Fibroblast of skin of left biceps (primary cell): ENCODE measurements around the gene MLX.
"Not testable (repeated sequence)": the region's sequence is repeated elsewhere in the genome, so short reads cannot be mapped to it uniquely, and the experiment has no call there.

ENCODE experiments used
- DNase-seq, 2 experiments: peaks; one replicate each; pipeline ENCODE4 v3.0.0-alpha.2; 2013; ENCODE audit warnings: low read depth in 2 of 2

Gene MLX

GRCh38 chr17:42578282-42578869, 11.5 kb downstream of the MLX start:
- DNase-seq: peak; percentile 15 to 26

GRCh38 chr17:42579794-42580551, 13.1 kb downstream of the MLX start:
- no peak for DNase-seq

DNA sequence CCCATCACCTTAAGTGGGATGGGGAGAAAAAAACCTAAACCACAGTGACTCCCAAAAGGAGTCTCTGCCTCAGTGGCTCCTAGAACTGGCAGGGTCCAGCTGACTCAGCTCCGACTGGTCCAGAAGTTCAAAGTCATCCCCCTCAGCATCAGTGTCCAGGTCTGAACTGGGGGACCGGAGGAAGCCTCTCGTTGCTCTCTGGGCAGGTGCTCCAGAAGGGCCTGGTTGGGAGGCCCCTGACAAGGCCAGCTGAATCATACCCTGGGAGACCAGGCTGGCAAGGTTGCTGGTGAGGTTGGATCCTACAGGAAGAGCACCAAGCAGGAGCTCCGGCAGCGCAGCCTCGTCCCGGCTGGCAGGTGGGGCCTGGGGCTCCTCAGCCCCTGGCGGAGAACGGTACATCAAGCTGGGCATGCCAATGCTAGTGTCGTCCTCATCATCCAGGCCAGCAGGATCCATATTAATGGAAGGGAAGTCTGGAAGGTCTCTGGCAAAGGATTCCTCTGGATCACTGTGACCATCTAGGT, 14.9 kb downstream of the MLX start:
- no peak for DNase-seq

DNA sequence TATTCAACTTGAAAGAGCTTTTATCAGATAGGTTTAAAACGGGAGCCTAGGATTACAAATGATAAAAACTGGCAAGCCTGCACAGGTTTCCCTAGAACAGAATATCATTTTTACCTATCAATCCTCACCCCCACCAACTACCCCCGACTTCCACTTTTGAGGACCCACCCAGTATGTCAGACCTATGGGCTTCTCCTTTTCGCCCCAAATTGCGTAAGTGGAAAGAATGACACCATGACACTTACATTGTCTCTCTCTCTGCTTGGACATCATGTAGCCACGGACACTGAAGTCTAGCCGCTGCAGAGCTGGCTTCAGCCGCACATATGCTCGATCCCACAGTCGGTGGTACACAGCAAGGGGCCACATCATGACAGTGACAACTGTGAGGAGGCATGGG, 18.0 kb downstream of the MLX start:
- DNase-seq: no peak

DNA sequence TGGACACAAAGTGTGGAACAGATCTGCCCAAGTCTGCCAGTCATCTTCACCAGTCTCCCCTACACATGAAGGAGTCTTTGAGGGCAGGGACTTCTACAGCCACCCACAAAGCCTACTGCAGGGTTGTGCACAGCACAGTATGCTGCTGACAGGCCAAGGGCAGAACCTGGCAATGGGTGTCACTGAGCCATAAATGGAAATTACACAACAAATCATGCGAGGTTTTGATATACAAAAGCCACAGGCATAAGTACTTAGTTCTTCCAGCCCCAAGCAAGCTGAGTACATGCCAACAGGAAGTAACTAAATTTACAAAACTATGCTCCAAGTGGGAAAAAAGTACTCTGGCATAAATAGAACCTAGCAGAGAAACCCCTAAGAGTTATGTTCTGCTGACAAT, 18.5 kb downstream of the MLX start:
- DNase-seq: no peak

GRCh38 chr17:42586514-42587230, 19.8 kb downstream of the MLX start:
- no peak for DNase-seq

DNA sequence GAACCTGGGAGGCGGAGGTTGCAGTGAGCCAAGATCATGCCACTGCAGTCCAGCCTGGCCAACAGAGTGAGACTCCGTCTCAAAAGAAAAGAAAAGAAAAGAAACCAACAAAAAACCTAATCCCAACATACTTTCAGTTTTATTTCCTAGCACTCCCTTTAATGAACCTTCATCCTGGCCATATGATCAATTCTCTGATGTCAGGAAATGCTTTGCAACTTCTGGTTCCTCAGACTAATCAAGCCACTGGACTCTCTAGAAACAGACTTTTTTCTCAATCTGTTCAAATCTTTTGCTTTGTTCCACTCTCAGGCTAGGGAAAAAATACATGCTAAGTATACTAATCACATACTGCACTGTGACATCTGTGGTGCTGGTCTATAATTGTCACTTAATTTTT, 24.0 kb downstream of the MLX start:
- no peak for DNase-seq

DNA sequence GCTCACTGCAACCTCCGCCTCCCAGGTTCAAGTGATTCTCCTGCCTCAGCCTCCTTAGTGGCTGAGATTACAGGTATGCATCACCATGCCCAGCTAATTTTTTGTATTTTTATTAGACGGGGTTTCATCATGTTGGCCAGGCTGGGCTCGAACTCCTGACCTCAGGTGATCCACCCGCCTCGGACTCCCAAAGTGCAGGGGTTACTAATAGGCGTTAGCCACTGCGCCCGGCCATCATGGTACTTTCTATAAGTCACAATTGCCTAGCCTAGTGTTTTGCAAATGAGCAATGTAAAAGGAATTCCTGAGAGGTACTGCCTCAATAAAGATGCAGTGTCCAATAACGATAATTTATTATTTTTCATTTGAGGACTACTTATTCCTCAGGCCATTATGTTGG, 24.5 kb downstream of the MLX start:
- DNase-seq: no peak

DNA sequence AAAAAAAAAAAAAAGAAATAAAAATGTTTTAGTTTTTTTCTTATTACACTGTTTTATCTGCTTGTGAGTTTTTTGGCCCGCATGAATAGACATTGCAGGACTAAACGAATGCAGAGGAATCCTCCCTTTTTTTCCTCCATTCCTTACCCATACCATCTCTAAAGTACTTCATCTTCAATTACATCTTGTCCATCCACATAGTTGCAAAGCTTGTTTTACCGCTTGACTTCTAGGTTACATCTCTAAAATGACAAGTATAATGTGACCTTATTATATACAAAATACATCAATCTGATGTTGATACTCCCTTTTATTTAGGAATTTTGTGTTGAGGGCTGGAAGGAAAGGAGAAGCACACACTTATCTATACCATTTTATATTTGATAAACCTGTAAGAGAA, 29.5 kb downstream of the MLX start:
- DNase-seq: no peak

DNA sequence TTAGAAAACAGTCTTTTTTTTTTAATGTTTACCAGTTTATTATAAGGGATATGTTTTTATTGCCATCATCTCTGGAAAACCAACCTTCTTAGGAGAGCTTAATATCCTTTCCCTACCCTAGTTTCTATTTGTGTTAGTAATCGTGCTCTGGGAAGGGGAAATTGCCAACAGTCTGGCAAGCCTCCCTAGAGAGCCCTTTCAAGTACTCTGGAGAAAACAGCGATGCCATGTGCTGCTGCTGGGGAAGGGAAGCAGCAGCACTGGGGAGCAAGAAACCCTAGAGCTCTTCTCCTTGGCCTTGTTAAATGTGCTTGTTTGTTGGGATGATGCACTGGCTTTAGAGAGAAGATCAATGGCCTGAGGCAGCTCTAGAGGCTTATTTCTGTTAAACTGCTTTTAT, 32.0 kb downstream of the MLX start:
- DNase-seq: no peak

GRCh38 chr17:42603318-42603717, 36.4 kb downstream of the MLX start:
- no peak for DNase-seq

GRCh38 chr17:42607769-42608168, 40.9 kb downstream of the MLX start:
- DNase-seq: no peak

GRCh38 chr17:42608305-42609181, 41.6 kb downstream of the MLX start:
- no peak for DNase-seq

GRCh38 chr17:42609182-42609813, 42.4 kb downstream of the MLX start, which contains the start of the genes RETREG3 and TUBG1:
Gene RETREG3, minus strand, starts transcription at chr17:42609374. Its CDS starts 50 bp downstream, at chr17:42609324.
Gene TUBG1, plus strand, starts transcription at chr17:42609683. Its CDS starts 55 bp downstream, at chr17:42609738.
- peak; percentile 97 to 98 for DNase-seq

DNA sequence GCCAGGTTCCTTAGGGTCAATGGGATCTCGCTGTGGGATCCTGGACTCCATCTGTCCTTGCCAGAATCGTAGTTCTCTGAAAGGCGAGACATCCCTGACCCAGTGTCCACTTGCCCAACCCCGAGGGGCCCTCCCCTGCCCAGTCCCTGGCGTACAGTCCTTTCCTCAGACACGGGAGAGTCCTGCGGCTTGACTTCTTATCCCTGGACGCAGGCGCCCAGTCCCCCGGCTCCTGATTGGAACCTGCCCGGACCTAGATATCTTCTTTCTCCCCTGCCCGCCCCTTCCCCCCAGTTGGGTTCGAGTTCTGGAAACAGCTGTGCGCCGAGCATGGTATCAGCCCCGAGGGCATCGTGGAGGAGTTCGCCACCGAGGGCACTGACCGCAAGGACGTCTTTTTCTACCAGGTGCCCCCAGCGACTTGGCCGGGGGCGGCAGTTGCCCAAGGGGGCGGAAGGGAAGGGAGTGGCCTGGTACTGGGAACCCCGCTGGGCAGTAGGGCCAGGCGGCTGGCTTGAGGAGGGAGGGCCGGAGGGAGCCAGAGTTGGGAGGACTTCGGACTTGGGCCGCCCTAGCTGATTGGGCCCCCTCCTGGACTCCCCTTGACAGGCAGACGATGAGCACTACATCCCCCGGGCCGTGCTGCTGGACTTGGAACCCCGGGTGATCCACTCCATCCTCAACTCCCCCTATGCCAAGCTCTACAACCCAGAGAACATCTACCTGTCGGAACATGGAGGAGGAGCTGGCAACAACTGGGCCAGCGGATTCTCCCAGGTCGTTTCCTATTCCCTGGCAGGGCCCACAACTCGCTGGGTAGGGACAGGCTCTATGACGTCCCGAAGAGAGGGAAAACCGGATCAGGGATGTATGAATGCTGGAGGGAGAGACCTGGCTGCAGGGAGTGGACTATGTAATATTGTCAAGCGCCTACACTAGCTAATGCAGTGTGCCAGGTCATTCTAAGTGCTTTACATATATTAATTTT, 43.2 kb downstream of the MLX start:
- DNase-seq: not testable (repeated sequence)

DNA sequence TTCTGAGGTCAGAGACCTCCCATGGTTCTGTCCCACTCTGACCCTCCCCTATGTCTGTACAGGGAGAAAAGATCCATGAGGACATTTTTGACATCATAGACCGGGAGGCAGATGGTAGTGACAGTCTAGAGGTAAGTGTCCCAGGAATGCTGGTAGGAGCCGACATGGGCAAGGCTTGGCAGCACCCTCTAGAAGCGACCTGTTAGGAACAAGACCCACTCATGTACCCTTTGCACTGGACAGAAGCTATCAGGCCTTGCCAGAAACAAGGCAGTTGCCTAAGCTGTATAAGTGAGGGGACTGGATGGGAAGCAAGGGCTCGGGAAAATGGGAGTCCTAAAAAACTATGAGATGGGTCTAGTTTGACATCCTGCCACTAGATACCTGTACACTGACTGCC, 45.1 kb downstream of the MLX start:
- no peak for DNase-seq

- DNase-seq: no peak
Observed at GRCh38 chr17:42613699-42614295, 46.9 kb downstream of the MLX start.

- no peak for DNase-seq
Observed at GRCh38 chr17:42617956-42618431, 51.1 kb downstream of the MLX start.

- no peak for DNase-seq
Observed at GRCh38 chr17:42618442-42619150, 51.7 kb downstream of the MLX start.
